ENCODE measurements around the gene TMIE.

TMIE gene

DNA sequence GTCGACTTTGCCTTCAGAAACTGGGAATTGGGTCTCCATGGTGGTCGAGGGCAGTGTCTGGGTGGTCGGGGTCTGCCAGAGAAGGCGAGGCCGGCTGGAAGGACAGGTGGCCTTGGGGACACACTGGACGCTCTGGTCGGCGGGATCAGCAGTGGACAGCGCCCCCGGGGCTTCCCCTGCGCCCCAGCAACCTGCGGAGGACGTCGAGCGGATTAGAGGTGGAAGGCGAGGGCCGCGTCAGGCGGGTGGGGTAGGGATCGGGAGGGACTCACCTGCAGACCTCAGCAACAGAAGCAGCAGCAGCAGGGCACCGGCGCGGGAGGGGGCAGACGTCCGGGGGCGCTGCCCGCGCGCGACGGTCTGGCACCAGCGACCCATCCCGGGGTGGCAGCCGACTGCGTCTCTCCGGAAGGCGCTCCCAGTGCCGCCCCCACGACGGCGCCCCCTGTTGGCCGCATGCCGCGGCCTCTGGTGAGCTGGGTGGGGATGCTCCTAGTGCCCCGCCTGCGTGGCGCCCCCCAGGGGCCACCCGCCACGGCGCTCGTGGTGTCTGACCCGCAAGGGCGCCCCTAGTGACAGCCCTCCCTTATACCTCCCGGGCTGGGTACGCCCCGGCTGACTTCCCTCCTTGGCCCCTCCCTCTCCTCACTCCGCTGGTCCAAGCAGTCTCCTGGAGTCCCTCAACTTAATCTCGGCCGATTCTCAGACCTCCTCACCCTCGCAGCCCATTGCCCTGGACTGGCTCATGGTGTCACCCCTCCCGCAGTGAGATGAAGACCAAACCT is 16.4 kb downstream of the TMIE start, which contains the start of gene PRSS50:
TSS of gene PRSS50 (minus strand) at position 423 of the 785 bp plus-strand sequence. CDS start at position 378, 45 bp downstream.
- H3K4me3 ChIP-seq (ENCODE audit: low read depth, low read length), result no peak within 1 kb of the TSS
- DNase-seq (ENCODE audit: low read depth), result no peak
- TF ChIP-seq, protein P1, sequence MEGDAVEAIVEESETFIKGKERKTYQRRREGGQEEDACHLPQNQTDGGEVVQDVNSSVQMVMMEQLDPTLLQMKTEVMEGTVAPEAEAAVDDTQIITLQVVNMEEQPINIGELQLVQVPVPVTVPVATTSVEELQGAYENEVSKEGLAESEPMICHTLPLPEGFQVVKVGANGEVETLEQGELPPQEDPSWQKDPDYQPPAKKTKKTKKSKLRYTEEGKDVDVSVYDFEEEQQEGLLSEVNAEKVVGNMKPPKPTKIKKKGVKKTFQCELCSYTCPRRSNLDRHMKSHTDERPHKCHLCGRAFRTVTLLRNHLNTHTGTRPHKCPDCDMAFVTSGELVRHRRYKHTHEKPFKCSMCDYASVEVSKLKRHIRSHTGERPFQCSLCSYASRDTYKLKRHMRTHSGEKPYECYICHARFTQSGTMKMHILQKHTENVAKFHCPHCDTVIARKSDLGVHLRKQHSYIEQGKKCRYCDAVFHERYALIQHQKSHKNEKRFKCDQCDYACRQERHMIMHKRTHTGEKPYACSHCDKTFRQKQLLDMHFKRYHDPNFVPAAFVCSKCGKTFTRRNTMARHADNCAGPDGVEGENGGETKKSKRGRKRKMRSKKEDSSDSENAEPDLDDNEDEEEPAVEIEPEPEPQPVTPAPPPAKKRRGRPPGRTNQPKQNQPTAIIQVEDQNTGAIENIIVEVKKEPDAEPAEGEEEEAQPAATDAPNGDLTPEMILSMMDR (IDR thresholded peaks at IDR 0.05; ENCODE audit: low read depth, low read length, missing control alignments), result peak; percentile 40

DNA sequence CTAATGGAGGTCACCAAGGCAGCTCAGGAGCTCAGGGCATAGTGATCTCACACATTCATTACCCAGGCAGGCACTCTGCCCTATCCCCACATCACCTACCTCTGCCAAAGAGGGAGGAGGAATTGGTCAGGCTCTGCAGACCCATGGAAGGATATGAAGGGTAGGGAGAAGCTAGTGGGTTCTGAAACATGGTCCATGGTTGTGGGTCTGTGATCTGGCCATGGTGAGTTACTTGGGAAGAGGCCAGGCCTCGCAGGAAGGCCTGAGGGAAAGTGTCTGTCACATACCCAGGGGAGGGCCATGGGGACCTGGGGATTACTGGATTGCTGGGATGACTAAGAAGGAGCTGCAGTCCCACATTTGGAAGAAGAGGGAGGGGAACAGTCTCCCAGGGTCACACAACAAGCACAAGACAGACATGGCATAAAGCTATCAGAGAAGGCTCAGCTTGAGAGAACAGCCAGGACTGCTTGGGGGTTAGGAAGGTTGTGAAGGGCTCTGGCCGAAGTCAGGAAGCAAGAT is 17.9 kb downstream of the TMIE start:
- DNase-seq (ENCODE audit: low read depth), result no peak
- no peak overlapping the region for H3K4me3 ChIP-seq (ENCODE audit: low read depth, low read length)
- TF ChIP-seq, protein P1 (IDR thresholded peaks at IDR 0.05; ENCODE audit: low read depth, low read length, missing control alignments), result no peak

DNA sequence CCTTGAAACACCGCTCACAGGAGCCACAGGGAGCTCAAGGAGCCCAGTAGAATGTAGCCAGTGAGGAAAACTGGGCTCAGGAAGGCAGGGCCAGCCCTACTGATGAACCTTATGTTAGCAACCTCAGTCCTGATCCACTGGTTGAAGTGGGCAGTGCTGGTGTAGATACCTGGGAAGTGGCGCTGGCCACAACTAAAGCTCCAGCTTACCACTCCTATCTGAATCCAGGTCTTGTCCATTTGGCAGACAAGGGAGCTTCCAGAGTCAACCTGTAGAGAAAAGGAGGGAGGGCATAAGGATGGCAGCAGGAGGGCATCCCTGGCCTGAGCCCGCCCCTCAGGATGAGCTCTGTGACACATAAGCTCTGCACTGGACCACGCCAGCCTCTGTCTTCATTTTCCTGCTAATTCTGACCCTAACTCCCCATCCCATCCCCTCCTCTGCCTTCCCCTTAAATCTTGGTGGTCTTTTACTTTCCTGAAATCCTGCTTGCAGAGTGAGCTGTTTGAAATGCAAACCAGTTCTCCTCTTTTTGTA is 18.6 kb downstream of the TMIE start:
- DNase-seq (ENCODE audit: low read depth), result no peak
- TF ChIP-seq, protein P1 (IDR thresholded peaks at IDR 0.05; ENCODE audit: low read depth, low read length, missing control alignments), result no peak
- H3K4me3 ChIP-seq (ENCODE audit: low read depth, low read length), result no peak overlapping the region

DNA sequence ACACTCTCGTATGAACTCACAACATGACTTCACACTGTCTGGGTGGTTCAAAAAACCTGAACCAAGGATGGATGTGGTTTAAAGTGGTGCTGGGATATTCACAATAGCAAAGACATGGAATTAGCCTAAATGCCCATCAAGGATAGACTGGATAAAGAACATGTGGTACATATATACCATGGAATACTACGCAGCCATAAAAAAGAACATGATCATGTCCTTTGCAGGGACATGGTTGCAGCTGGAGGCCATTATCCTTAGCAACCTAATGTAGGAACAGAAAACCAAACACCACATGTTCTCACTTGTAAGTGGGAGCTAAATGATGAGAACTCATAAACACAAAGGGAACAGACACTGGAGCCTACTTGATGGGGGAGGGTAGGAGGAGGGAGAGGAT is 19.8 kb downstream of the TMIE start:
- H3K4me3 ChIP-seq (ENCODE audit: low read depth, low read length), result no peak overlapping the region
- DNase-seq (ENCODE audit: low read depth), result no peak
- TF ChIP-seq, protein P1 (IDR thresholded peaks at IDR 0.05; ENCODE audit: low read depth, low read length, missing control alignments), result no peak

DNA sequence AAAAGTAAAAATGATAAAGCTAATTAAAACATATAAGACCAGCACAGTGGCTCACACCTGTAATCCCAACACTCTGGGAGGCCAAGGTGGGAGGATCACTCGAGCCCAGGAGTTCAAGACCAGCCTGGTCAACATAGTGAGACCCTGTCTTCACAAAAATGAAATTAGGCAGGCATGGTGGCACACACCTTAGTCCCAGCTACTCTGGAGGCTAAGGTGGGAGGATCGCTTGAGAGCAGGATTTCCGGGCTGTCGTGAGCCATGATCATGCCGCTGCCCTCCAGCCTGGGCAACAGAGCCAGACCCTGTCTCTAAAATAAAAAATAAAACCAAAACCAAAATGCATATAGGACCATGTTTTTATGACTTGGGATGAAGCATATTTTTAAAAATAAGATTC is 21.3 kb downstream of the TMIE start:
- TF ChIP-seq, protein P1 (IDR thresholded peaks at IDR 0.05; ENCODE audit: low read depth, low read length, missing control alignments), result no peak
- no peak for DNase-seq (ENCODE audit: low read depth)
- H3K4me3 ChIP-seq (ENCODE audit: low read depth, low read length), result no peak overlapping the region

DNA sequence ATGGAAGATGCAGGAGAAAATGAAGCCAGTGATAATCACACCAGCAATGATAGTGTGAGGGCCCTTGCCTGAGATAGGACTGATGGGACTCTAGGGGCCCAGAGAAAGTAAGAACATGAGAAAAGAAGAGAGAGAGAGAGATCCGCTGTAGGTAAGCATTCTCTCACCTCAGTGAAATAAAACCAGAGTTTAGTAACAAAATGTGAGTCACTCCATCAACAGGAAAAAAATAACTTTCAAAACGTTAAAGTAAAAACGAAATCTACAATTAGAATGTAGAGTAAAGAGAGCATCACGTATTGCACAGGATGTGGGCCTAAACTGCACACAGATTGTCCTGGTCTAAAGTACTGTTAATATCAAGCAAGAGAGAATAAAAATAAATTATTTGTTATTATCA is 23.2 kb downstream of the TMIE start:
- no peak for DNase-seq (ENCODE audit: low read depth)
- TF ChIP-seq, protein P1 (IDR thresholded peaks at IDR 0.05; ENCODE audit: low read depth, low read length, missing control alignments), result no peak
- H3K4me3 ChIP-seq (ENCODE audit: low read depth, low read length), result no peak overlapping the region
